CD4-positive, alpha-beta T cell (primary cell): ENCODE measurements around the gene RYR3. TPM values are rescaled to one million over a fixed set of nuclear protein-coding genes. Genes with fewer than 3 reads are reported as not detected.

Experiments used
- ATAC-seq: fragments of 200-7000 bp; cut with Tn5 transposase; one replicate; pipeline ENCODE4 v1.10.0; 2022; ENCODE audit warnings: mild to moderate bottlenecking; ENCODE audit not compliant: poor library complexity
- CTCF ChIA-PET: fragments of 350-600 bp; sonication (Branson Sonifier 250); formaldehyde crosslinking; loops from one replicate; lab custom pipeline; 2021; ENCODE audit warnings: antibody characterized with exemption, inconsistent platforms; lab: Charles Lee
- POLR2A ChIA-PET: fragments of 350-600 bp; sonication (Branson Sonifier 250); formaldehyde crosslinking; loops from one replicate; lab custom pipeline; 2021; ENCODE audit warnings: antibody characterized with exemption, inconsistent platforms; lab: Charles Lee
- DNase-seq, 14 experiments: peaks; one replicate each; pipeline ENCODE4 v3.0.0-alpha.2; 2013 to 2020; ENCODE audit warnings: mixed read lengths in 2 of 14
- H3K27ac ChIP-seq, 2 donors: one replicate each; pipeline versions ENCODE4 v1.5.1 to v1.7.0; 2013; ENCODE audit warnings: low read length in 2 of 2, low read depth in 1 of 2, mild to moderate bottlenecking in 1 of 2
- H3K27me3 ChIP-seq, 2 experiments: 1 replicate in 1 of 2; 2 replicates in 1 of 2; pipeline versions ENCODE4 v1.6.1 to v1.7.0; 2013; ENCODE audit warnings: low read length in 2 of 2, control low read depth in 1 of 2, mild to moderate bottlenecking in 1 of 2, moderate library complexity in 1 of 2; ENCODE audit not compliant: insufficient read depth in 2 of 2, control insufficient read depth in 1 of 2
- H3K36me3 ChIP-seq: one replicate; pipeline ENCODE4 v1.6.1; 2013; ENCODE audit warnings: low read length, control low read depth; ENCODE audit not compliant: insufficient read depth
- H3K4me1 ChIP-seq: one replicate; pipeline ENCODE4 v1.6.1; 2013; ENCODE audit warnings: low read length, control low read depth; ENCODE audit not compliant: insufficient read depth
- H3K4me3 ChIP-seq: one replicate; pipeline ENCODE4 v1.5.1; 2013; ENCODE audit warnings: mild to moderate bottlenecking, low read length, moderate library complexity
- H3K9me3 ChIP-seq, 2 experiments: 1 replicate in 1 of 2; 2 replicates in 1 of 2; pipeline versions ENCODE4 v1.6.1 to v1.7.0; 2013; ENCODE audit warnings: low read length in 2 of 2, mild to moderate bottlenecking in 2 of 2, control low read depth in 1 of 2, moderate library complexity in 1 of 2; ENCODE audit not compliant: control insufficient read depth in 1 of 2, insufficient read depth in 1 of 2
- H3K27ac Mint-ChIP-seq: one replicate; pipeline ENCODE4 v1.8.0; 2020; ENCODE audit warnings: mixed read lengths
- H3K27me3 Mint-ChIP-seq: one replicate; pipeline ENCODE4 v1.8.0; 2021; ENCODE audit warnings: mixed read lengths
- H3K36me3 Mint-ChIP-seq: one replicate; pipeline ENCODE4 v1.8.0; 2021; ENCODE audit warnings: low read depth, mixed read lengths
- H3K4me1 Mint-ChIP-seq: one replicate; pipeline ENCODE4 v1.8.0; 2021; ENCODE audit warnings: low read depth, mixed read lengths
- H3K4me3 Mint-ChIP-seq: one replicate; pipeline ENCODE4 v1.8.0; 2020; ENCODE audit warnings: mild to moderate bottlenecking, mixed read lengths
- H3K9me3 Mint-ChIP-seq: one replicate; pipeline ENCODE4 v1.8.0; 2020; ENCODE audit warnings: mixed read lengths
- intact Hi-C, 2 experiments: fragments of 100-400 bp; cut with DNase I in 1 of 2; cut with micrococcal nuclease in 1 of 2; formaldehyde crosslinking; loops; one replicate each; pipeline versions ENCODE4 v1.15.1 to v1.9.0; 2023 to 2025; cut with DNase I, micrococcal nuclease
- total RNA-seq, 174 experiments: library from RNA in 2 of 174; stranded (reverse) in 2 of 174; gene quantifications; one replicate each; pipeline ENCODE4 v1.2.3 and lab custom pipeline; 2021 to 2026
- TF ChIP-seq, protein P1 (sequence below): fragments of 200-600 bp; IDR thresholded peaks from one replicate; pipeline ENCODE4 v1.8.0; 2022; ENCODE audit warnings: antibody characterized with exemption, mild to moderate bottlenecking

RYR3 gene
- total RNA-seq, 2 experiments from 2014 or later: not detected

DNA sequence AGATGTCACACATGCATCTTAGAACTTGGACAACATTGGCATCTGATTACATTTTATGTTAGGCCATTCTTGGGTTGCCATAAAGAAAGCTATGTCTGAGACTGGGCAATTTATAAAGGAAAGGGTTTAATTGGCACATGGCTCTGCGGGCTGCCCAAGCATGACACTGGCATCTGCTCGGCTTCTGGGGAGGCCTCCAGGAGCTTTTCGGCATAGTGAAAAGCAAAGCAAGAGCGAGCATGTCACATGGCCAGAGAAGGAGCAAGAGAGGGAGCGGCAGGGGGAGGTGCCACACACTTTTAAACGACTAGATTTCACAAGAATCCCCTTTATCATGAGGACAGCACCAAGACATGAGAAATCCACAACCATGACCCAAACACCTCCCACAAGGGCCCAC is 11.3 kb downstream of the RYR3 start:
- POLR2A ChIA-PET: no interaction called here
- no peaks in the 10 kb centered on the region for H3K27me3 ChIP-seq
- no peak overlapping the region for H3K4me3 ChIP-seq
- Mint-ChIP-seq H3K27ac (no peak overlapping the region), H3K9me3 (no peaks in the 10 kb centered on the region), H3K4me3 (no peak overlapping the region), H3K4me1 (no peaks in the 10 kb centered on the region), H3K27me3 (peaks cover 31% of the 10 kb centered on the region), H3K36me3 (no peaks in the 10 kb centered on the region)
- no peak for DNase-seq
- no peaks in the 10 kb centered on the region for H3K36me3 ChIP-seq
- no peaks in the 10 kb centered on the region for H3K9me3 ChIP-seq
- TF ChIP-seq, protein P1, sequence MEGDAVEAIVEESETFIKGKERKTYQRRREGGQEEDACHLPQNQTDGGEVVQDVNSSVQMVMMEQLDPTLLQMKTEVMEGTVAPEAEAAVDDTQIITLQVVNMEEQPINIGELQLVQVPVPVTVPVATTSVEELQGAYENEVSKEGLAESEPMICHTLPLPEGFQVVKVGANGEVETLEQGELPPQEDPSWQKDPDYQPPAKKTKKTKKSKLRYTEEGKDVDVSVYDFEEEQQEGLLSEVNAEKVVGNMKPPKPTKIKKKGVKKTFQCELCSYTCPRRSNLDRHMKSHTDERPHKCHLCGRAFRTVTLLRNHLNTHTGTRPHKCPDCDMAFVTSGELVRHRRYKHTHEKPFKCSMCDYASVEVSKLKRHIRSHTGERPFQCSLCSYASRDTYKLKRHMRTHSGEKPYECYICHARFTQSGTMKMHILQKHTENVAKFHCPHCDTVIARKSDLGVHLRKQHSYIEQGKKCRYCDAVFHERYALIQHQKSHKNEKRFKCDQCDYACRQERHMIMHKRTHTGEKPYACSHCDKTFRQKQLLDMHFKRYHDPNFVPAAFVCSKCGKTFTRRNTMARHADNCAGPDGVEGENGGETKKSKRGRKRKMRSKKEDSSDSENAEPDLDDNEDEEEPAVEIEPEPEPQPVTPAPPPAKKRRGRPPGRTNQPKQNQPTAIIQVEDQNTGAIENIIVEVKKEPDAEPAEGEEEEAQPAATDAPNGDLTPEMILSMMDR: no peak
- no peaks in the 10 kb centered on the region for H3K4me1 ChIP-seq
- no peak for ATAC-seq
- CTCF ChIA-PET: no interaction called here
- intact Hi-C loops: no loop called here
- no peak overlapping the region for H3K27ac ChIP-seq

DNA sequence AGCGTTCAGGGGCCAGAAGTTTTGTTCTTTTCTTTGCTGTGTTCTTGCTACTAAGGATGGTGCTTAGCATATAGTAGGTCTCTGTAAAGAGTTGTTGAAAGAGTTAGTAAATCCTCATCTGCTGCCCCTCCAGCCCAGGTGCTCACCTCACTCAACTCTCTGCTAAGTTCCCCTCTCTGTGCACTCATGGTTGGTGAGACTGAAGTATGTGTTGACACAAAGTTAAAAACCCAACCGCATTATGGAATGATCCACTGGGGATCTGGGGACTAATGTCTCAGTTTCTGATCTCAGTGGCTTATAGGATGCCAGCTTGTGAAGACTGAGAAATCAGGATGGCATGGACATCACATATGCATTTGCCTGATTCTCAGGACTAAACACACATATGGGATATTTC is 13.8 kb downstream of the RYR3 start:
- H3K27ac ChIP-seq: no peak overlapping the region
- Mint-ChIP-seq H3K9me3 (no peaks in the 10 kb centered on the region), H3K4me3 (no peak overlapping the region), H3K4me1 (no peaks in the 10 kb centered on the region), H3K27ac (no peak overlapping the region), H3K36me3 (no peaks in the 10 kb centered on the region), H3K27me3 (peaks cover 32% of the 10 kb centered on the region)
- ATAC-seq (no peak), DNase-seq (no peak)
- ChIA-PET POLR2A (no interaction called here), CTCF (no interaction called here)
- no peaks in the 10 kb centered on the region for H3K9me3 ChIP-seq
- no peak overlapping the region for H3K4me3 ChIP-seq
- intact Hi-C loops: no loop called here
- H3K36me3 ChIP-seq: no peaks in the 10 kb centered on the region
- no peaks in the 10 kb centered on the region for H3K27me3 ChIP-seq
- TF ChIP-seq, protein P1: no peak
- no peaks in the 10 kb centered on the region for H3K4me1 ChIP-seq

DNA sequence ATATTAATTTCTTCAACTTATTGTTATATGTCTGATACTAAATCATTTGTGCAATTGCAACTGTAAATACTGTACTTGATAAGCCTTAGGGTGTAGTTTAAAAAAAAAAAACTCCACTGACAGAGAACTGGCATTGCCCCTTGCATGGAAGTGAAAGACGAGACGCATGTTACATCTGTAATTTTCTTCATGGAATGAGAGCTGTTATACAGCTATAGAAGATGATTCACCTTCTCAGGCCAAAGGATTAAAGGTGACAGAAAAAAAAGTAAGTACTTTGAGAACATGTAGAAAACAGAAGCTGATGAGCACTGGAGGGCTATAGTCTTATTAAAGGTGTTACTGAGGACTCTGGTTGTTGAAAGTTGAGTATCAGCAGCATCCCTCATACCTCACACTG is 16.1 kb downstream of the RYR3 start:
- no peaks in the 10 kb centered on the region for H3K9me3 Mint-ChIP-seq
- H3K36me3 ChIP-seq: no peaks in the 10 kb centered on the region
- H3K4me3 ChIP-seq: no peak overlapping the region
- peaks cover 52% of the 10 kb centered on the region for H3K27me3 Mint-ChIP-seq
- no peak overlapping the region for H3K27ac ChIP-seq
- no peak overlapping the region for H3K4me3 Mint-ChIP-seq
- ChIA-PET POLR2A (no interaction called here), CTCF (no interaction called here)
- no peaks in the 10 kb centered on the region for H3K27me3 ChIP-seq
- no peak for DNase-seq
- H3K4me1 Mint-ChIP-seq: no peaks in the 10 kb centered on the region
- no peaks in the 10 kb centered on the region for H3K4me1 ChIP-seq
- intact Hi-C loops: no loop called here
- no peaks in the 10 kb centered on the region for H3K36me3 Mint-ChIP-seq
- ATAC-seq: no peak
- TF ChIP-seq, protein P1: no peak
- H3K27ac Mint-ChIP-seq: no peak overlapping the region
- H3K9me3 ChIP-seq: no peaks in the 10 kb centered on the region
